K562 (cell line): ENCODE results near the gene DNASE2. TPM values are rescaled to one million over a fixed set of nuclear protein-coding genes. Genes with fewer than 3 reads are reported as not detected.

Source experiments
- ELF1 ChIP-seq: fragments of 200-800 bp; sonication (Bioruptor generic); IDR thresholded peaks from 2 replicates; pipeline ENCODE4 v1.6.1; 2016; ENCODE audit warnings: missing genetic modification characterization, missing compliant biosample characterization
- GATAD2B ChIP-seq: fragments of 450-650 bp; IDR thresholded peaks from 2 replicates; pipeline ENCODE4 v1.6.1; 2017; ENCODE audit warnings: mild to moderate bottlenecking, borderline replicate concordance
- HDAC1 ChIP-seq, 2 experiments: fragments of 450-650 bp; IDR thresholded peaks; 2 replicates each; pipeline ENCODE4 v1.6.1; 2016 to 2017; ENCODE audit warnings: inconsistent platforms in 1 of 2, mild to moderate bottlenecking in 1 of 2, moderate library complexity in 1 of 2
- KAT2B ChIP-seq: IDR thresholded peaks from one replicate; pipeline ENCODE4 v1.6.1; 2012; ENCODE audit warnings: low read depth, mild to moderate bottlenecking, control low read depth, inconsistent platforms, low read length, moderate library complexity
- KLF16 ChIP-seq: IDR thresholded peaks from 2 replicates; pipeline ENCODE4 v1.6.1; 2016; ENCODE audit warnings: antibody characterized with exemption
- MTA3 ChIP-seq: fragments of 450-650 bp; formaldehyde crosslinking; IDR thresholded peaks from 2 replicates; pipeline ENCODE4 v1.6.1; 2017; ENCODE audit warnings: mild to moderate bottlenecking, borderline replicate concordance
- MYC ChIP-seq, 2 experiments: fragments of 250-450 bp in 1 of 2; sonication (Bioruptor Pico) in 1 of 2; IDR thresholded peaks; 2 replicates each; pipeline versions ENCODE4 v1.5.1 to v1.6.1; 2012 to 2021; ENCODE audit warnings: low read depth in 2 of 2, borderline replicate concordance in 1 of 2, improper control_type of control experiment in 1 of 2, low read length in 1 of 2, mild to moderate bottlenecking in 1 of 2, moderate library complexity in 1 of 2
- PCBP1 ChIP-seq: fragments of 200-400 bp; formaldehyde crosslinking; IDR thresholded peaks from 2 replicates; pipeline ENCODE4 v1.6.1; 2018; ENCODE audit warnings: mild to moderate bottlenecking, low read depth, low read length; ENCODE audit not compliant: poor library complexity, severe bottlenecking
- PHF21A ChIP-seq: fragments of 450-650 bp; IDR thresholded peaks from 2 replicates; pipeline ENCODE4 v1.6.1; 2017; ENCODE audit warnings: low read depth, borderline replicate concordance
- PTRF ChIP-seq: fragments of 450-650 bp; IDR thresholded peaks from 2 replicates; pipeline ENCODE4 v1.6.1; 2016; ENCODE audit warnings: mild to moderate bottlenecking, missing genetic modification characterization, missing compliant biosample characterization
- SP2 ChIP-seq: IDR thresholded peaks from 2 replicates; pipeline ENCODE4 v1.6.1; 2011; ENCODE audit warnings: mild to moderate bottlenecking, low read depth, low read length, moderate library complexity; ENCODE audit not compliant: poor library complexity, severe bottlenecking; ENCODE audit errors: extremely low read depth
- ZEB2 ChIP-seq: fragments of 450-650 bp; IDR thresholded peaks from 2 replicates; pipeline ENCODE4 v1.6.1; 2016
- ZNF23 ChIP-seq: fragments of 250-450 bp; sonication (Bioruptor Pico); IDR thresholded peaks from 2 replicates; pipeline ENCODE4 v1.4.0; 2020; ENCODE audit warnings: mild to moderate bottlenecking
- ZNF79 ChIP-seq: fragments of 250-450 bp; sonication (Bioruptor Pico); IDR thresholded peaks from 2 replicates; pipeline ENCODE4 v1.4.0; 2020; ENCODE audit warnings: low read depth, mild to moderate bottlenecking, moderate library complexity
- polyA plus RNA-seq, 8 experiments: library from polyadenylated mRNA; depleted of rRNA in 4 of 8; stranded (reverse) in 5 of 8; unstranded in 3 of 8; fragments of >200 nt; fragmentation: Nextera tagmentation in 2 of 8; fragmentation: Illumina TruSeq in 1 of 8; extraction: Ambion mirVana in 2 of 8; extraction: Trizol in 1 of 8; gene quantifications; 2 replicates each; pipeline versions ENCODE4 v1.2.1 to v1.2.3, GENCODE V29; 2011 to 2014; ENCODE audit warnings: inconsistent platforms in 1 of 8, missing spikeins in 1 of 8
- total RNA-seq, 7 experiments: library from RNA; depleted of rRNA in 6 of 7; stranded (reverse); fragments of >200 nt in 6 of 7; fragmentation: Illumina TruSeq in 2 of 7; extraction: Trizol in 2 of 7; gene quantifications; 2 replicates each; pipeline versions ENCODE4 v1.2.1 to v1.2.3, GENCODE V29; 2011 to 2021; ENCODE audit warnings: low replicate concordance in 1 of 7
- TF ChIP-seq, protein P1 (sequence below): sonication (generic); formaldehyde crosslinking; IDR thresholded peaks from 2 replicates; pipeline ENCODE4 v1.8.0; 2022; ENCODE audit warnings: mild to moderate bottlenecking, missing genetic modification reagents
- TF ChIP-seq, protein P2 (sequence below): fragments of 450-650 bp; IDR thresholded peaks from 2 replicates; pipeline ENCODE4 v1.6.1; 2017; ENCODE audit warnings: antibody characterized with exemption
- TF ChIP-seq, protein P3 (sequence below), 2 experiments: fragments of 450-650 bp in 1 of 2; sonication (generic) in 1 of 2; formaldehyde crosslinking in 1 of 2; IDR thresholded peaks in 1 of 2; conservative IDR thresholded peaks in 1 of 2; 2 replicates each; pipeline versions ENCODE4 v1.6.1 to v1.8.1; 2016 to 2023; ENCODE audit warnings: mild to moderate bottlenecking in 2 of 2, moderate library complexity in 2 of 2, inconsistent platforms in 1 of 2, missing genetic modification reagents in 1 of 2
- TF ChIP-seq, protein P4 (sequence below): fragments of 250-450 bp; sonication (Bioruptor Pico); IDR thresholded peaks from 2 replicates; pipeline ENCODE4 v1.8.0; 2022; ENCODE audit warnings: inconsistent platforms, mild to moderate bottlenecking, moderate library complexity, borderline replicate concordance

The DNASE2 gene
- total and polyA plus RNA-seq, 9 of the 15 experiments (the other 6 are each of a cell fraction or from before 2014, with no cell fraction given), result 4.4 to 27.0 (median 20.2) TPM

DNA sequence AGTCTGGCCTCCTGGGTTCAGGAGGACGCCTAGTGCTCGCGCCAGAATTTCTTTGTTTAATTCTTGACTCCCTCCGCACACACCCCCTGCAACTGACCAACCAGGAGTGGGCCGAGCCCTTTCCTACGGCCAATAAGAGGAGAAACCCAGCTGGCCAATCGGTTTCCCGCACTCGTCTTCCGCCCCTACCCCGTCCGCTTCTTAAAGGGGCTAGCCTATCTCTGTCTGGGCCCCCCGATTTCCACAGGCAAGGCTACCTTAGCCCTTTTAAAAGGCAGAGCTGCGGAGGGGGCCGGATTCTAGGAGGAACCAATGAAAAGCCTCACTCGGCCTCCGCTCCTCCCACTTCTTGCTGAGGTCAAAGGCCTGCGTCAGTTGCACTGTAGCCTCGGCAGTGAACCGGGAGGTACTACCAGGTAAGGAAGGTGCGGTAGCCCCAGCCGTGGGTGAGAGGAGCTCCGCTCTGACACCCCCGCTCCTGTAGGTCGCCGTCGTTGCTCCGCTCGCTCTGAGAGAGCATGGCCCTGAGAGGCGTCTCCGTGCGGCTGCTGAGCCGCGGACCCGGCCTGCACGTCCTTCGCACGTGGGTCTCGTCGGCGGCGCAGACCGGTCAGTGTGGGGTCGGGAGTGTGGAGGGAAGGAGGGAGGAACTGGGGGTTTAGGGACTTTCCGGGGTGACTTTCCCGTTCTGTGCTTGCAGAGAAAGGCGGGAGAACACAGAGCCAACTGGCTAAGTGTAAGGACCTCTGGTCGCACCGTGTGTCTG lies 9.7 kb upstream of the DNASE2 start, which contains the start of gene GCDH (continued):
- TF ChIP-seq, protein P1, sequence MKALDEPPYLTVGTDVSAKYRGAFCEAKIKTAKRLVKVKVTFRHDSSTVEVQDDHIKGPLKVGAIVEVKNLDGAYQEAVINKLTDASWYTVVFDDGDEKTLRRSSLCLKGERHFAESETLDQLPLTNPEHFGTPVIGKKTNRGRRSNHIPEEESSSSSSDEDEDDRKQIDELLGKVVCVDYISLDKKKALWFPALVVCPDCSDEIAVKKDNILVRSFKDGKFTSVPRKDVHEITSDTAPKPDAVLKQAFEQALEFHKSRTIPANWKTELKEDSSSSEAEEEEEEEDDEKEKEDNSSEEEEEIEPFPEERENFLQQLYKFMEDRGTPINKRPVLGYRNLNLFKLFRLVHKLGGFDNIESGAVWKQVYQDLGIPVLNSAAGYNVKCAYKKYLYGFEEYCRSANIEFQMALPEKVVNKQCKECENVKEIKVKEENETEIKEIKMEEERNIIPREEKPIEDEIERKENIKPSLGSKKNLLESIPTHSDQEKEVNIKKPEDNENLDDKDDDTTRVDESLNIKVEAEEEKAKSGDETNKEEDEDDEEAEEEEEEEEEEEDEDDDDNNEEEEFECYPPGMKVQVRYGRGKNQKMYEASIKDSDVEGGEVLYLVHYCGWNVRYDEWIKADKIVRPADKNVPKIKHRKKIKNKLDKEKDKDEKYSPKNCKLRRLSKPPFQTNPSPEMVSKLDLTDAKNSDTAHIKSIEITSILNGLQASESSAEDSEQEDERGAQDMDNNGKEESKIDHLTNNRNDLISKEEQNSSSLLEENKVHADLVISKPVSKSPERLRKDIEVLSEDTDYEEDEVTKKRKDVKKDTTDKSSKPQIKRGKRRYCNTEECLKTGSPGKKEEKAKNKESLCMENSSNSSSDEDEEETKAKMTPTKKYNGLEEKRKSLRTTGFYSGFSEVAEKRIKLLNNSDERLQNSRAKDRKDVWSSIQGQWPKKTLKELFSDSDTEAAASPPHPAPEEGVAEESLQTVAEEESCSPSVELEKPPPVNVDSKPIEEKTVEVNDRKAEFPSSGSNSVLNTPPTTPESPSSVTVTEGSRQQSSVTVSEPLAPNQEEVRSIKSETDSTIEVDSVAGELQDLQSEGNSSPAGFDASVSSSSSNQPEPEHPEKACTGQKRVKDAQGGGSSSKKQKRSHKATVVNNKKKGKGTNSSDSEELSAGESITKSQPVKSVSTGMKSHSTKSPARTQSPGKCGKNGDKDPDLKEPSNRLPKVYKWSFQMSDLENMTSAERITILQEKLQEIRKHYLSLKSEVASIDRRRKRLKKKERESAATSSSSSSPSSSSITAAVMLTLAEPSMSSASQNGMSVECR, result peak; percentile 99
- TF ChIP-seq KAT2B (no peak), PHF21A (no peak), GATAD2B (no peak), HDAC1 (IDR thresholded peaks at IDR 0.05) (peak; percentile 94 to 100), PCBP1 (peak; percentile 84), PTRF (tag) (no peak), ZNF23 (CRISPR knock-in tag) (no peak), SP2 (peak; percentile 23), KLF16 (peak; percentile 85), ELF1 (peak; percentile 69), ZEB2 (no peak), MTA3 (no peak; the same call in 1 of the 2 replicates), ZNF79 (CRISPR knock-in tag) (no peak), MYC (IDR thresholded peaks at IDR 0.05; ENCODE audit: low read depth, low read length) (peak; percentile 51; the same call in 1 of the 2 replicates), MYC (CRISPR knock-in tag; IDR thresholded peaks at IDR 0.05; ENCODE audit: borderline replicate concordance, low read depth) (0 out of 2 replicates have a peak, but pooled peaks have one; percentile 30)
- TF ChIP-seq, protein P2, sequence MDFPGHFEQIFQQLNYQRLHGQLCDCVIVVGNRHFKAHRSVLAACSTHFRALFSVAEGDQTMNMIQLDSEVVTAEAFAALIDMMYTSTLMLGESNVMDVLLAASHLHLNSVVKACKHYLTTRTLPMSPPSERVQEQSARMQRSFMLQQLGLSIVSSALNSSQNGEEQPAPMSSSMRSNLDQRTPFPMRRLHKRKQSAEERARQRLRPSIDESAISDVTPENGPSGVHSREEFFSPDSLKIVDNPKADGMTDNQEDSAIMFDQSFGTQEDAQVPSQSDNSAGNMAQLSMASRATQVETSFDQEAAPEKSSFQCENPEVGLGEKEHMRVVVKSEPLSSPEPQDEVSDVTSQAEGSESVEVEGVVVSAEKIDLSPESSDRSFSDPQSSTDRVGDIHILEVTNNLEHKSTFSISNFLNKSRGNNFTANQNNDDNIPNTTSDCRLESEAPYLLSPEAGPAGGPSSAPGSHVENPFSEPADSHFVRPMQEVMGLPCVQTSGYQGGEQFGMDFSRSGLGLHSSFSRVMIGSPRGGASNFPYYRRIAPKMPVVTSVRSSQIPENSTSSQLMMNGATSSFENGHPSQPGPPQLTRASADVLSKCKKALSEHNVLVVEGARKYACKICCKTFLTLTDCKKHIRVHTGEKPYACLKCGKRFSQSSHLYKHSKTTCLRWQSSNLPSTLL, result no peak
- TF ChIP-seq, protein P3, sequence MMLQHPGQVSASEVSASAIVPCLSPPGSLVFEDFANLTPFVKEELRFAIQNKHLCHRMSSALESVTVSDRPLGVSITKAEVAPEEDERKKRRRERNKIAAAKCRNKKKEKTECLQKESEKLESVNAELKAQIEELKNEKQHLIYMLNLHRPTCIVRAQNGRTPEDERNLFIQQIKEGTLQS (IDR thresholded peaks at IDR 0.05), result no peak
- TF ChIP-seq, protein P3 (CRISPR knock-in tag; conservative IDR thresholded peaks at IDR 0.05), result peak; percentile 81
- TF ChIP-seq, protein P4, sequence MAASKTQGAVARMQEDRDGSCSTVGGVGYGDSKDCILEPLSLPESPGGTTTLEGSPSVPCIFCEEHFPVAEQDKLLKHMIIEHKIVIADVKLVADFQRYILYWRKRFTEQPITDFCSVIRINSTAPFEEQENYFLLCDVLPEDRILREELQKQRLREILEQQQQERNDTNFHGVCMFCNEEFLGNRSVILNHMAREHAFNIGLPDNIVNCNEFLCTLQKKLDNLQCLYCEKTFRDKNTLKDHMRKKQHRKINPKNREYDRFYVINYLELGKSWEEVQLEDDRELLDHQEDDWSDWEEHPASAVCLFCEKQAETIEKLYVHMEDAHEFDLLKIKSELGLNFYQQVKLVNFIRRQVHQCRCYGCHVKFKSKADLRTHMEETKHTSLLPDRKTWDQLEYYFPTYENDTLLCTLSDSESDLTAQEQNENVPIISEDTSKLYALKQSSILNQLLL (CRISPR knock-in tag), result no peak
